Lower leg skin (tissue), 4 donors: Measurements from ENCODE around the gene ATG5. TPM values are rescaled to one million over a fixed set of nuclear protein-coding genes. Genes with fewer than 3 reads are reported as not detected.
"Not testable (repeated sequence)": the region's sequence is repeated elsewhere in the genome, so short reads cannot be mapped to it uniquely, and the experiment has no call there.

Experiments used
- DNase-seq, 2 donors: peaks; one replicate each; pipeline ENCODE4 v3.0.0-alpha.2; 2019; ENCODE audit warnings: low spot score in 2 of 2
- H3K4me3 ChIP-seq: fragments of 200-600 bp; sonication (generic); 2 replicates; pipeline ENCODE4 v1.5.1; 2017; ENCODE audit warnings: mild to moderate bottlenecking, low read depth; ENCODE audit not compliant: poor library complexity, severe bottlenecking
- CTCF ChIP-seq, 3 donors: fragments of 450-650 bp; IDR thresholded peaks; one replicate each; pipeline ENCODE4 v1.5.1; 2016; ENCODE audit warnings: antibody characterized with exemption in 3 of 3, mild to moderate bottlenecking in 3 of 3, moderate library complexity in 2 of 3
- POLR2A ChIP-seq, 2 donors: fragments of 450-650 bp; IDR thresholded peaks; one replicate each; pipeline ENCODE4 v1.6.1; 2016 to 2017; ENCODE audit warnings: antibody characterized with exemption in 2 of 2, mild to moderate bottlenecking in 1 of 2, moderate library complexity in 1 of 2
- WGBS, 2 donors: methylation state at CpG; one replicate each; pipeline ENCODE4 v1.1.5; 2018; 5-methylcytosine and 5-hydroxymethylcytosine counted together
- intact Hi-C: fragments of 100-400 bp; cut with DNase I; formaldehyde crosslinking; loops from one replicate; pipeline ENCODE4 v1.15.0; 2023; ENCODE audit warnings: low total_unique reads
- total RNA-seq, 4 donors: library from RNA; depleted of rRNA; stranded (reverse); fragments of >200 nt; gene quantifications; one replicate each; pipeline ENCODE4 v1.1.0, GENCODE V29; 2016

ATG5 gene
- total RNA-seq, 4 donors from 2014 or later: 15.5 to 19.4 (median 16.7) TPM

GRCh38 chr6:106275692-106276091 lies 49.9 kb downstream of the ATG5 start:
- intact Hi-C loops: no loop called here
- TF ChIP-seq POLR2A (IDR thresholded peaks at IDR 0.05) (no peak), CTCF (IDR thresholded peaks at IDR 0.05) (no peak)
- DNase-seq: no peak

GRCh38 chr6:106273087-106273486 lies 52.5 kb downstream of the ATG5 start:
- no peak for DNase-seq
- TF ChIP-seq CTCF (IDR thresholded peaks at IDR 0.05) (no peak), POLR2A (IDR thresholded peaks at IDR 0.05) (no peak)
- no peak overlapping the region for H3K4me3 ChIP-seq
- WGBS, 2 donors: 83 to 91% methylated on average over 1 of the region's 1 CpG
- intact Hi-C loops: no loop called here

More at GRCh38 chr6:106275692-106276091, 49.9 kb downstream of the ATG5 start:
- no peak overlapping the region for H3K4me3 ChIP-seq
- WGBS, 2 donors: 91% methylated on average over 5 of the region's 5 CpGs

GRCh38 chr6:106272287-106272686 lies 53.3 kb downstream of the ATG5 start:
- WGBS, 2 donors: 96 to 97% methylated on average over 4 of the region's 4 CpGs
- no peak for DNase-seq
- intact Hi-C loops: no loop called here
- no peak overlapping the region for H3K4me3 ChIP-seq
- TF ChIP-seq CTCF (IDR thresholded peaks at IDR 0.05): no peak

GRCh38 chr6:106270414-106270813 lies 55.1 kb downstream of the ATG5 start:
- intact Hi-C loops: no loop called here
- no peak overlapping the region for H3K4me3 ChIP-seq
- no peak for TF ChIP-seq POLR2A (IDR thresholded peaks at IDR 0.05)
- TF ChIP-seq CTCF (IDR thresholded peaks at IDR 0.05): no peak
- no peak for DNase-seq
- 87 to 88% methylated on average over 2 of the region's 2 CpGs for WGBS, 2 donors

GRCh38 chr6:106269268-106269919 lies 56.2 kb downstream of the ATG5 start:
- H3K4me3 ChIP-seq, DNase-seq, intact Hi-C loops: not testable (repeated sequence)
- WGBS, 2 donors: 96 to 97% methylated on average over 37 to 42 of the region's 43 CpGs

GRCh38 chr6:106268500-106268899 lies 57.1 kb downstream of the ATG5 start:
- intact Hi-C loops, DNase-seq: not testable (repeated sequence)
- 90 to 93% methylated on average over 4 of the region's 4 CpGs for WGBS, 2 donors

GRCh38 chr6:106264433-106264832 lies 61.1 kb downstream of the ATG5 start:
- WGBS, 2 donors: 74 to 97% methylated on average over 2 of the region's 2 CpGs
- intact Hi-C loops: not testable (repeated sequence)

More at GRCh38 chr6:106268500-106268899, 57.1 kb downstream of the ATG5 start:
- H3K4me3 ChIP-seq: not testable (repeated sequence)

GRCh38 chr6:106259748-106260147 lies 65.8 kb downstream of the ATG5 start:
- intact Hi-C loops, DNase-seq, H3K4me3 ChIP-seq: not testable (repeated sequence)
- WGBS, 2 donors: 95 to 99% methylated on average over 2 of the region's 2 CpGs

More at GRCh38 chr6:106264433-106264832, 61.1 kb downstream of the ATG5 start:
- not testable (repeated sequence) for DNase-seq, H3K4me3 ChIP-seq
